ENCODE data around the gene NCAM1. TPM values are rescaled to one million over a fixed set of nuclear protein-coding genes. Genes with fewer than 3 reads are reported as not detected.

The NCAM1 gene
- total RNA-seq, 6 experiments from 2014 or later = 1.2 to 2.4 (median 1.8) TPM

DNA sequence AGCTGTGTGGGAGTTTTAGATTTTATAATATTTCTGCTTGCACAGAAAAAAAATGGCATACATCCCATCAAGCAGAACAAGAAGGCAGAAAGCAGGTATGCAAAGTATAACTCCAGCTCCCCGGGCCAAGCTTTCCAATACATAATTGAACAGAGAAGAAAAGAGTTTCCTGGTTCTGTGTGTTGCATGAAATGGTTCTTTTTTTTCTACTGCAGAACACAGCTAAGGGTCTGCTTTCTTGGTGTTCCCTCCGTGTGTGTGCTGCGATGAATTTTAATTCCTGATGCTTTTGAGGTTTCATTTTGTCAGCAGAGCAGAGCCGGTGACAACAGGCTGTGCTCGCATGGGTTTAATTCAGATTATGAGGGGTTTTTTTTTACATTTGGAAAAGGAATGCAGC, 282.5 kb downstream of the NCAM1 start:
- Histone ChIP-seq H3K27ac (no peak overlapping the region), H3K9me3 (no peaks in the 10 kb centered on the region), H3K4me1 (no peaks in the 10 kb centered on the region), H3K4me3 (no peak overlapping the region), H3K27me3 (no peaks in the 10 kb centered on the region), H3K36me3 (no peaks in the 10 kb centered on the region)
- WGBS (ENCODE audit: insufficient coverage, low coverage, low lambda C conversion rate, missing lambda C conversion rate) = 72% methylated on average over 5 of the region's 5 CpGs
- intact Hi-C loops (cut with DNase I) = no loop called here
- ATAC-seq (no peak), DNase-seq (no peak)
- no peak for TF ChIP-seq POLR2A (IDR thresholded peaks at IDR 0.05)

DNA sequence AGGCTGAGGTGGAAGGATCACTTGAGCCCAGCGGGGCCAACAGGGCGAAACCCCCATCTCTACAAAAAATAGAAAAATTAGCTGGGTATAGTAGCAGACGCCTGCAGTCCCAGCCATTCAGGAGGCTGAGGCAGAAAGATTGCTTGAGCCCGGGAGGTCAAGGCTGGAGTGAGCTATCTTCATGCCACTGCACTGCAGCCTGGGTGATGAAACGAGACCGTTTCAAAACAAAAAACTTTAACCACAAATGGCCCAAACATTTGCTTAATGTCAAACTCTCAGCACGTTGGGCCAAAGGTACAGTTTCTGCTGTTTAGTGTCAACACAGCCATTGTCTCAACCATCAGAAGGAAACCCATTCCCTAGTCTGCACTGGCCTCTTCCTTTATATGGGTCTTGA, 284.0 kb downstream of the NCAM1 start:
- ATAC-seq (no peak), DNase-seq (no peak)
- H3K9me3 ChIP-seq = no peaks in the 10 kb centered on the region
- no peak overlapping the region for H3K4me3 ChIP-seq
- H3K27me3 ChIP-seq = no peaks in the 10 kb centered on the region
- no peaks in the 10 kb centered on the region for H3K36me3 ChIP-seq
- TF ChIP-seq POLR2A (IDR thresholded peaks at IDR 0.05) = no peak
- TF ChIP-seq, protein P1, sequence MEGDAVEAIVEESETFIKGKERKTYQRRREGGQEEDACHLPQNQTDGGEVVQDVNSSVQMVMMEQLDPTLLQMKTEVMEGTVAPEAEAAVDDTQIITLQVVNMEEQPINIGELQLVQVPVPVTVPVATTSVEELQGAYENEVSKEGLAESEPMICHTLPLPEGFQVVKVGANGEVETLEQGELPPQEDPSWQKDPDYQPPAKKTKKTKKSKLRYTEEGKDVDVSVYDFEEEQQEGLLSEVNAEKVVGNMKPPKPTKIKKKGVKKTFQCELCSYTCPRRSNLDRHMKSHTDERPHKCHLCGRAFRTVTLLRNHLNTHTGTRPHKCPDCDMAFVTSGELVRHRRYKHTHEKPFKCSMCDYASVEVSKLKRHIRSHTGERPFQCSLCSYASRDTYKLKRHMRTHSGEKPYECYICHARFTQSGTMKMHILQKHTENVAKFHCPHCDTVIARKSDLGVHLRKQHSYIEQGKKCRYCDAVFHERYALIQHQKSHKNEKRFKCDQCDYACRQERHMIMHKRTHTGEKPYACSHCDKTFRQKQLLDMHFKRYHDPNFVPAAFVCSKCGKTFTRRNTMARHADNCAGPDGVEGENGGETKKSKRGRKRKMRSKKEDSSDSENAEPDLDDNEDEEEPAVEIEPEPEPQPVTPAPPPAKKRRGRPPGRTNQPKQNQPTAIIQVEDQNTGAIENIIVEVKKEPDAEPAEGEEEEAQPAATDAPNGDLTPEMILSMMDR (IDR thresholded peaks at IDR 0.05) = no peak
- H3K4me1 ChIP-seq = no peaks in the 10 kb centered on the region
- no peak overlapping the region for H3K27ac ChIP-seq
- intact Hi-C loops (cut with DNase I) = no loop called here
- WGBS (ENCODE audit: insufficient coverage, low coverage, low lambda C conversion rate, missing lambda C conversion rate) = 59% methylated on average over 6 of the region's 7 CpGs

DNA sequence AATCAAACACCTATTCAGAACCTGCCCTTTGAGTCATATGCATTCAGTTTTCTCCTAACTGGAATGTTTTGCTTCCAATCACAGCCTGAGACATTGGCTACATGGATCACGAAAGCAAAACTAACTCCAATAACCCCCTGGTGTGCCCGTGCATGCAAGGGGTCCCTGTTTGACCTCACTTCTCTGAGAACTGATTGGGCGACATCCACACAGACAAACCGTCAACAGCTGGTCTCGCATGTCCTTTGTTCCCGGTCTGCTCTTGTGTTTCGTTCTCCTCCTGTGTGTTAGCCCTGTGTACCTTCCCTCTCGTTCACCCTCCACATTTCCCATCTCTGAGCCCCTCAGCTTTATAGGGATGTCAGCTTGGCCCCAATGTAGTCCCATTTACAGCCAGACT, 286.0 kb downstream of the NCAM1 start:
- no peaks in the 10 kb centered on the region for H3K27me3 ChIP-seq
- ATAC-seq (no peak), DNase-seq (no peak)
- H3K4me1 ChIP-seq = no peaks in the 10 kb centered on the region
- 36% methylated on average over 7 of the region's 8 CpGs for WGBS (ENCODE audit: insufficient coverage, low coverage, low lambda C conversion rate, missing lambda C conversion rate)
- H3K27ac ChIP-seq = no peak overlapping the region
- H3K4me3 ChIP-seq = no peak overlapping the region
- TF ChIP-seq POLR2A (IDR thresholded peaks at IDR 0.05) = no peak
- TF ChIP-seq, protein P1 (IDR thresholded peaks at IDR 0.05) = no peak
- H3K9me3 ChIP-seq = no peaks in the 10 kb centered on the region
- H3K36me3 ChIP-seq = no peaks in the 10 kb centered on the region
- intact Hi-C loops (cut with DNase I) = no loop called here

DNA sequence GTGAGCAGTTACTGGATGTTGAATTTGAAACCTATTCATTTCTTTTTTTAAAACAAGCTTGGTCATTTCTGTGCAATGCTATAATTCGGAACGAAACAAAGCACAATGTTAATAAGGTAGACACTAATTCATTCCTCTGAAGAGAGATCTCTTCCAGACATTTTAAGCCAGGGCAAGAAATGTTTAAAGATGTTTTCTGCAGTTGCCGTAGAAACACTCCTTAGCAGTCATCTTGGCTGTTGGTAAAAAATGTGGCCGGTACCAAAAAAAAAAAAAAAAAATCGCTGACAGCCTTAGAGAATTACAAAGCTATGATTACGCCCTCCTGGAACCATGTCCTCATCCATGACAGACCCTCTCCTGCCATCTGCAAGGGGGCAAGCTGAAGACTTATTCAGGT, 286.7 kb downstream of the NCAM1 start:
- WGBS (ENCODE audit: insufficient coverage, low coverage, low lambda C conversion rate, missing lambda C conversion rate) = 79% methylated on average over 6 of the region's 6 CpGs
- no peak overlapping the region for H3K4me3 ChIP-seq
- DNase-seq (no peak), ATAC-seq (no peak)
- intact Hi-C loops (cut with DNase I) = no loop called here
- H3K9me3 ChIP-seq = no peaks in the 10 kb centered on the region
- no peak overlapping the region for H3K27ac ChIP-seq
- TF ChIP-seq, protein P1 (IDR thresholded peaks at IDR 0.05) = no peak
- TF ChIP-seq POLR2A (IDR thresholded peaks at IDR 0.05) = no peak
- H3K36me3 ChIP-seq = no peaks in the 10 kb centered on the region
- no peaks in the 10 kb centered on the region for H3K27me3 ChIP-seq
- no peaks in the 10 kb centered on the region for H3K4me1 ChIP-seq

DNA sequence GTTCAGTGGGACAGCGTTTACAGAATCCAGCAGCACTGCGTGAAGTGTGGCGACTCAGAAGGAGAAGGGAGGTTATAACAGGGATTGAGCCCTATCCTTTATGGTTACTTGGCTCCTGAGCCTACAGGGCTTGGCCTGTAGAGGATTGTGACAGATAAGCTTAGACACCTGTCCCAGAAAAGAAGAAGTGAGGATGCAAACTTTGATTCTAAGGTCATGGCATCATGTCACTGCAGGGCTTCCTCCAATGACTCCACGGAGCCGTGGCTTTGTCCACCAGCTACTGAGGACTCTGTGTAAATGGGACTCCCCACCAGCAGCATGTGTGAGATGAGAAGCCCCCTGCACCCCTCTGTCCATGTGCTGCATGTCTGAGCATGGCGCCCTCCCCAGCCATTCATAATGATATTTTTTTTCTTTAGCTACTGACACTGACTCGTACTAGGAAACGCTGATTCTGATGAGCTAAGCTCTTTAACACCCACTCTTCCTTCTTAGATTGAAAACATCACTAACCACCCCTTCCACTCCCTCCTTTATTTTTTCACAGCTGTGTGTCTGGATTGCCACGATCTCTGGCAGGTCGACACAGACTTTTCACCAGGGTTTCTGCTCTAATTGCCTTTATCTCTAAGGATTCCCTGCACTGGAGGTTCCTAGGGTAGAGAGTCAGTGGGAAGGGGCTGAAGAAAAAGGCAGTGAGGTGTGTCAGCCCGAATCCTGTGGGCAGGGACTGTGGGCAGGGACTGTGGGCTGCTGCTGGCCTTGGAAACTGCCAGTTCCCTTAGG, 287.7 kb downstream of the NCAM1 start:
- intact Hi-C loops (cut with DNase I) = no loop called here
- Histone ChIP-seq H3K36me3 (no peaks in the 10 kb centered on the region), H3K4me3 (no peak overlapping the region), H3K27me3 (no peaks in the 10 kb centered on the region), H3K27ac (no peak overlapping the region), H3K4me1 (no peaks in the 10 kb centered on the region), H3K9me3 (no peaks in the 10 kb centered on the region)
- WGBS (ENCODE audit: insufficient coverage, low coverage, low lambda C conversion rate, missing lambda C conversion rate) = 49% methylated on average over 5 of the region's 11 CpGs
- ATAC-seq = no peak
- TF ChIP-seq, protein P1 (IDR thresholded peaks at IDR 0.05) = no peak
- no peak for TF ChIP-seq POLR2A (IDR thresholded peaks at IDR 0.05)
- DNase-seq = no peak

Data from right lobe of liver (tissue), 6 donors.